HG03520 (cell line): ENCODE data around the gene ABCA13.

Experiments
- ATAC-seq: cut with Tn5 transposase; IDR thresholded peaks from one replicate; pipeline ENCODE4 v1.9.1; 2021; ENCODE audit warnings: mild to moderate bottlenecking, moderate library complexity; ENCODE audit not compliant: unreplicated experiment

ABCA13 gene

GRCh38 chr7:48627164-48627563, 455.9 kb downstream of the ABCA13 start:
- no peak for ATAC-seq

GRCh38 chr7:48628793-48629349, 457.6 kb downstream of the ABCA13 start:
- no peak for ATAC-seq

GRCh38 chr7:48634116-48634632, 462.9 kb downstream of the ABCA13 start:
- ATAC-seq: no peak

GRCh38 chr7:48635796-48636195, 464.5 kb downstream of the ABCA13 start:
- ATAC-seq: no peak

- no peak for ATAC-seq
Observed at GRCh38 chr7:48636391-48637015, 465.2 kb downstream of the ABCA13 start.

DNA sequence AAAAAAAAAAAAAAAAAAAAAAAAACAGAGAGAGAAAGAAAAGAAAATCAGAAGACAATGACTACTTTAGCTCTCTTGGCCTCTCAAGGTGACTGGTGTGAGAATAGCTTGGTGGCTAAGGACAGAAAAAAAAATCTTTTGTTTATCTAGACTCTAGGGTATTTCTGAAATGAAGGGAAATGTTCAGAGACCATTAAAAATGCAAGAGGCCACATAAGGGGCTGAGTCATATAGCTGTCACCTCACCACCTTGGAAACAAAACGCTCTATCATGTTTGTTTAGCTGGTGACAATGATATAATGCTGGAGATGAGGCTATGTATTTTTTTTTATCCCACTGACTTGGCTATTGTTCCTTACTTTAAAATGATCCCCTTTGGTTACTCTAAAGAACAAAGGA, 466.1 kb downstream of the ABCA13 start:
- ATAC-seq: no peak

DNA sequence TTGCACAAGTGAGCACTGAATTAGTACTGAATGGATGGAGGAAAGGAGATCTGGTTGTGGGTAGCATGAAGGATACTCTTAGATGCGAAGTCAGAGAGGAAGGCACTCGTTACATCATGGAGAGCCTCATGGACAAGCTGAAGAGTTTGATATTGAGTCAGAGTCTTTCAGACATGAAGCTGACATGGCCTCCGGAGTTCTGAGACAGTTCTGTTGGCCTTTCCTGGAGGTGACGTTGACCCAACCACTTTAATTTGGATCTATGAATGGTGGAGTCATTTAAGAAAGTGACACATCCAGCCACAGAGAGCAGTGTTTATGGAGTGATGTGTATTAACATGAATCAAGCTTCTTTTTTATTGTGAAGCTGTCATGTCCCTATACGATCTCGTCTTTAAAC, 466.8 kb downstream of the ABCA13 start:
- no peak for ATAC-seq

GRCh38 chr7:48643431-48644013, 472.3 kb downstream of the ABCA13 start:
- no peak for ATAC-seq

GRCh38 chr7:48658138-48658537, 486.9 kb downstream of the ABCA13 start:
- ATAC-seq: no peak

- no peak for ATAC-seq
Observed at GRCh38 chr7:48660306-48660870, 489.1 kb downstream of the ABCA13 start.

DNA sequence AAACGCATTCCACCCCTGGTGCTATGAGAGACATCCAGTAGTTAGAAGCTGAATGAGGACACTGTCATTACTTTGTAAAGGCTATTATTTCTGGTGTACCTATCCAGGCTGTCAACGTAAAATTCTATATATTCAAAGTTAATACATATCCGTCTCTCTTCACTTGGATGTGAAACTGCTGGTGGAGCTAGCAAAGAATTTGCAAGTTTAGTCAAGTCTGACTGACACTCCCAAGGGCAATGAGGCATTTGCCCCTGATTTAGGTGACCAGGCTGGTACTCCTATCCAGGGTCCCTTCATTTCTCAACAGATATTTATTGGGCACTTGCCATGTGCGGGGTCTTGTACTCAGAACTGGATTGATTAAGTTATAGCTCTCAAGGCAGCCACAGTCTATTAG, 493.0 kb downstream of the ABCA13 start:
- no peak for ATAC-seq

DNA sequence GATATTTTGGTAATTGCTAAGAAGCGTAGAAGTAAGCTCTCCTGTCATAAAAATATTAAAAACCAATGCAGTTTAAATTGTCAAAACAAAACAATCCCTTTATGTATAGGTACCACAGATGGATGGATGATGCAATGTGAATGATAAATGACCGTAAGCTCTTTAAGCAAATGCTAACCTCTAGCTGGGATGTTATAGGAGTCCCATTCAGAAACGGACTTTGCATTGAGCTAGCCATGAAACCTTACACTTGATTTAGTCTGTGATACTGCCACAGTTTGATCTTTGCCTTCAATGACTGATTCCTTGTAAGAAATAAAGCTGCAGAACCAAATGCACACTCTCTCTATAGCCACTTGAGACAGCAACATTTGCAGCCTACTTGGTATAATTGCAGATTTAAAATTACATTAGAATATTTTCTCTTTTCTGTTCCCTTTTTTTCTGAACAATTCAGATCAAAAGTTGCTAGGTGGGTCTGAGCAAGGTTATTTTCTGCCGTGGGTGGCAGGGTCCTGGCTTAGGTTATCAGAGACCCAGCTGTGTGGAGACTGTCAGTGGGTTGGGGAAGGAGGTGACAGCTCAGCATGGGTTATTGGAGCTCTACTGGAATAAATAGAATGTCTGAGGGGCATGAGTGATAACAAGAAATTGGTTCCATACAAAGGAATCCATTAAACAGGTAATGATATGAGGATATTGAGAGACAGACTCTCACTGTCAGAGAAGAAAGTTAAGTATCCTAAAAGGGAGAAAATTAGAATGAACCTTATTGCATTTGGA, 494.3 kb downstream of the ABCA13 start:
- no peak for ATAC-seq

DNA sequence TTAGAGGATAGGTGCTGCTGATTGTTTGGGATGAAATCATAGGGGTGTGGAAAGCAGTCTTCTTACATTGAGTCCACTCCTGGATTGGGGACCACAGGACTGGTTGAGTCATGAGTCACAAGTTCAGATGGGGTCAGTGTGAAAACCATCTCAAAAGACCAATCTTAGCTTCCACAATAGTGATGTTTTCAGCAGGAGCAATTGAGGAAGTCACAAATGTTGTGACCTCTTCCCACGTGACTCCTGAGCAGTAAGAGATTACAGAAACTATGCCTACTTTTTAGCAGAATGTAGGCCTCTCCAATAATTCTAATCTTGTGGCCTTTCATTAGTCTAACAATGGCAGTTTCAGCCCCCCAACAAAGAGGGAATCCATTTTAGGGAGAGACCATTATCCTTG, 496.1 kb downstream of the ABCA13 start:
- ATAC-seq: no peak

DNA sequence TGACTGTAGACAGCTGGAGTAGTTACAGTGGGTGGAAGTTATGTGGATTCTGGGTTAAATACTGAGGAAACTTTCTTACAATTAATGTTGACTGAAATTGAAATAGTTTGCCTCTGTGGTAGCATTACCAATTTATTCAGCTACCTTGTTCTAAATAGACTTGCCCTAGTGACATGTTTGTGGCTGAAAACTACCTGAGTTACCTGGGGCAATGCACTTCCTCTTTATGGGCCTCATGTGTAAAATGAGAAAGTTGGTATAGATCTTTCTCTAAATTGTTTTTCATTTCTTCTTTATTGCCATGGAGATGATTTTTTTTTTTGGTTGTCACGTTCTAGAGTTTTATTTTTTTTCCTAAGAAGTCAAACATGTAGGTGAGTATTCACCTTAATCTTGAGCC, 500.4 kb downstream of the ABCA13 start:
- no peak for ATAC-seq

DNA sequence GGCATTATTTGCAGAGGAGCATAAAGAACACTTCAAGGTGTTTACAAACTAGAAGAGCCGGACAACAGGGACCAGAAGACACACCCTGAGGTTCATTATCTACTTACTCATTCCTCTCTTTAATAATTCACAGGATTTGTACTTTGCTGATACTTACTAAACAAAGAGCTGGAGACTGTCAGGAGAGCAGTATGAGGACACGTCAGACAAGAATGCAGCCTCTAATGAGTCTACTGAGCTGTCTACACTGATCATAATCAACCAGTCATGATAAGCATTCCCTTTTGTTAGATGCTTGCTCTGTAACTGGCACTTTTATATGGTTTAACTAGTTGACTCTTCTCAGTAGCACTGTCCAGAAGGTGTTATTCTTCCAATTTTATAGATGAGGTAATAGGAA, 509.7 kb downstream of the ABCA13 start:
- no peak for ATAC-seq

GRCh38 chr7:48691788-48692187, 520.5 kb downstream of the ABCA13 start:
- ATAC-seq: no peak
